Endometrium (tissue), 2 donors: ENCODE results near the gene CFDP1.
"Not testable (repeated sequence)": the region's sequence is repeated elsewhere in the genome, so short reads cannot be mapped to it uniquely, and the experiment has no call there.

Experiments
- FAIRE-seq: peaks from 2 replicates; lab custom pipeline; 2012; peaks lifted over from hg19 to GRCh38; lab: Jason Lieb, UNC
- donor health status: control.
- donor health status: control.

The CFDP1 gene

GRCh38 chr16:75293173-75293572 is 140.1 kb downstream of the CFDP1 start:
- FAIRE-seq, result no peak

DNA sequence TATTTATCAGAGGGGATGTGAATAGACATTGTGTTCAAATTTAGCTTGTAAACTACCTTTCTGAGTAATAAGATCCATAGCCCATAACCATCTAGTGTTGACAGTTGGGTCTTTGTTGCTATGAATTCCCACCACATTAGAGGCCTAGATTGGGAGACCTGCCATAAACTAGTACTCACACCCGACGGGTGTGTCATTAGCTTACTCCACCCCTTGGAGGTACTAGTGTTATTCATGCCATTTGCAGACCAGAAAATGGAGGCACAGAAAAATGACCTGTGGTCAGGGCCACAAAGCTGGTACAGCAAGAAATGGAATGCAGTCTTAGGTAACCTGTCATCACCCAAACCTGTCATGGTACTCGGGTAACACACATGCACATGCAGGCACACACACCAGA is 140.6 kb downstream of the CFDP1 start:
- no peak for FAIRE-seq

- FAIRE-seq, result no peak
Observed at GRCh38 chr16:75289189-75289588, 144.1 kb downstream of the CFDP1 start.

- no peak for FAIRE-seq
Observed at GRCh38 chr16:75288596-75289120, 144.6 kb downstream of the CFDP1 start.

GRCh38 chr16:75288181-75288580 is 145.1 kb downstream of the CFDP1 start:
- FAIRE-seq, result no peak

DNA sequence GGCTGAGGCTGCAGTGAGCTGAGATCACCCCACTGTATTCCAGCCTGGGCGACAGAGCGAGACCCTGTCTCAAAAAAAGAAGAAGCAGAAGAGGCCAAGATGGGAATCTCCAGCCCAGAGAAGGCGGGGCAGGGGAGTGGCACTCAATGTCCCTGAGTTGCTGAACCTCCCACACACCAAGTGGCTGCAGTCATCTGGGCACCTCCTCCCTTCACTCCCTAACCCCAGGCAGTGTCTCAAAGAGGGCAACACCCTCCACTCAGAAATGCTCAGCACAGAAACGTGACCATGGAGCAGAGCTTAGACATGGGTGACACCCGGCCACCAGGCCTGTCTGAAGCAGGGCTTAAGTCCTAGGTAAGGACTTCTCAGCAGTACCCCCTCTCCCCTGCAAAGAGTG is 145.6 kb downstream of the CFDP1 start:
- FAIRE-seq, result no peak

DNA sequence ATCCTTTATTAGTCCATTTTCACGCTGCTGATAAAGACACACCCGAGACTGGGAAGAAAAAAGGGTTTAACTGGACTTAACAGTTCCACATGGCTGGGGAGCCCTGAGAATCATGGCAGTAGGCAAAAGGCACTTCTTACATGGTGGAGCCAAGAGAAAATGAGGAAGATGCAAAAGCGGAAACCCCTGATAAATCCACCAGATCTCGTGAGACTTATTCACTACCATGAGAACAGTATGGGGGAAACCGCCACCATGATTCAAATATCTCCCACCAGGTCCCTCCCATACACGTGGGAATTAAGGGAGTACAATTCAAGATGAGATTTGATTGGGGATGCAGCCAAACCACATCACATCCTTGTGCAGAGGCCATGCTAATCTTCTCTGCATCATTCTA is 146.9 kb downstream of the CFDP1 start:
- FAIRE-seq, result no peak

DNA sequence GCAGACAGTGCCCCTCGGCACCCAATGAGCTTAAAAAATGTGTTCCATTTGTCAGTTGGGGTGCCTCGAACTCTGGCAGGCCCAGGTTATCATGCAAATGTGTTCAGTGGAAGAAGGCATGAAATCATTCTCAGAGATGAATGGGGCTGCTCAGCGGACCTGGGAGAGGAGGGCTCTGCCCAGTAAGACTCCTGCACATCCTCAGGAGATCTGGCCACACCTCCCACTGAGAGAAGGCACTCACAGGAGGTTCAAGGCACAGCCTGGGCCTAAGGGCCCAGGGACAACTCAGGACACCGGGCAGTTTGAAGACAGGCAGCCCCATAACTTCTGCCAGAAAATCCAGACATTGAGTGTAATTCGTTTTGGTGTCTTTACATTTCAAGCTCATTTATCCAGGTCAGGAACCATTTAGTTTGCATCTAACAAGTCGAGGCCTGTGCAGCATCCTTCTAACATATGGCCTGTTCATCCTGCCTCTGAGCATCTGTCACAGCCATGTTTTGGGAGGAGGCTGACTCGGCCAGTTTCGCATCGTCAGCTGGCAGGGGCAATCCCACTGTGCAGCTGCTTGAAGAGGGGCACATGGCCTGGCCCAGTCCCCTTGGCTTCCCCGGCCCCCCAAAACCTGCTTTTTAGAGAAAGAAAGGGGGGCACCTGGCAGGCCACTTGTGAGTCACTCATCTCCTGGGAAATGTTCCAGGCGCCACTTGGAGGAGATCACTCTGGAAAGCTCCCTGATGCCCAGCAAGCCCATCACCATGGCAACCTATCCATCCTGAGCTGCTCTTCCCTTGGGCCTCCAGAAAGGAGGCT is 150.6 kb downstream of the CFDP1 start:
- no peak for FAIRE-seq

- no peak for FAIRE-seq
Observed at GRCh38 chr16:75281826-75282225, 151.5 kb downstream of the CFDP1 start.

DNA sequence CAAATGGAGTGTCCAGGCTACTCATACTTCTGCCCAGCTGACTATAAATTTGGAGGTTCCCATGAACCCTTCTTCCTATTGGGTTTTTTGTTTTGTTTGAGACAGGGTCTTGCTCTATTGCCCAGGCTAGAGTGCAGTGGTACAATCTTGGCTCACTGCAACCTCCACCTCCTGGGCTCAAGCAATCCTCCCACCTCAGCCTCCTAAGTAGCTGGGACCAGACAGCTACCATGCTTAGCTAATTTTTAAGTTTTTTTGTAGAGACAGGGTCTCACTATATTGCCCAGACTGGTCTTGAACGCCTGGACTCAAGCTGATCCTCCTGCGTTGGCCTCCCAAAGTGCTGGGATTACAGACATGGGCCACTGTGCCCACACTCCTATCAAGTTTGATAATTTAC is 152.3 kb downstream of the CFDP1 start:
- not testable (repeated sequence) for FAIRE-seq

GRCh38 chr16:75280331-75280804 is 152.9 kb downstream of the CFDP1 start:
- FAIRE-seq, result no peak

GRCh38 chr16:75279305-75279704 is 154.0 kb downstream of the CFDP1 start:
- FAIRE-seq, result no peak

DNA sequence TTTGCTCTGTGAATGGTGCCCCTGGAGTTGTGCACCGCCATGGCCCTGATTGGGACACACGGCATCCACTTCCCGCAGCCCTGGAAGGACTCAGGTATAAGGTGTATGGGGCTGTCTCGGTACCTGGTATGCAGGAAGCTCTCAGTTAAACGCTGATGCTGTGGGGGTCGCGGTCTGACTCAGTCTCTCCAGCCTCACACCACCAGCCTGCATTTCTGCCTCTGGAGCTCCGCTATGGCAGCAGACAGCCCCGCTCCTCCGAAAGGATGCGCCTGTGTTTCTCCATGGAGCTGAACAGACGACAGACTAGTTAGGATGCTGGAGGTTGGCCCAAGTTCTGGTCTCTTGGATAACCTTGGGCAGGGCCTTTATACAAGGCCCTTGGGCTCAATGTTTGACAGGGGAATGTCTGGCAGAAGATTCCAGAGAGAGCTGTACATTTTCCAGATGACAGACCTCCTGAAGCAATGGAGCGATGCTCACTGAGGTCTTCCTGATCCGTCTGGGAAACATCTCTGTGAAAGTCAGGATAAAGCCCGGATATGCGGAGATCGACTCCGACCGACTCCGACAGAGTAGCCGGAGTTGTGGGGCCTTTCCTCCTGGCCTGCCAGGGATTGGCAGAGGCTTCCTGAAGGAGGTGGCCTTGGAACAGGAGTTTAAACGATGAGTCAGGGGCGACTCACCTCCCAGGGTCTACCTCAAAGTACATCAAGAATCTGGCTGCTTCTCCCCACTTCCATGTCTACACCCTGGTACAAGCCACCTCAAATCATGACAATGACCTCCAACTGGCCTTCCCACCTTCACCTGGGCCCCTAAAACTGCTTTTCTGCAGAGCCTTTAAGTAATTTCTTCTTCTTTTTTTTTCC is 160.0 kb downstream of the CFDP1 start:
- no peak for FAIRE-seq

DNA sequence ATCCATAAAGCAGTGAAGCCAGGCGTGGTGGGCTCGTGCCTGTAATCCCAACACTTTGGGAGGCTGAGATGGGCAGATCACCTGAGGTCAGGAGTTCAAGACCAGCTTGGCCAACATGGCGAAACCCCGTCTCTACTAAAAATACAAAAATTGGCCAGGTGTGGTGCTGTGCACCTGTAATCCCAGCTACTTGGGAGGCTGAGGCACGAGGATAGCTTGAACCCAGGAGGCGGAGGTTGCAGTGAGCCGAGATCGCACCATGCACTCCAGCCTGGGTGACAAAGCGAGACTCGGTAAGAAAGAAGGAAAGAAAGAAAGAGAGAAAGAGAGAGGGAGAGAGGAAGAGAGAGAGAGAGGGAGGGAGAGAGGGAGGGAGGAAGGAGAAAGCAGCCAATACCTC is 160.7 kb downstream of the CFDP1 start:
- not testable (repeated sequence) for FAIRE-seq

- no peak for FAIRE-seq
Observed at GRCh38 chr16:75272097-75272551, 161.2 kb downstream of the CFDP1 start.

- FAIRE-seq, result no peak
Observed at GRCh38 chr16:75271441-75272096, 161.7 kb downstream of the CFDP1 start.

DNA sequence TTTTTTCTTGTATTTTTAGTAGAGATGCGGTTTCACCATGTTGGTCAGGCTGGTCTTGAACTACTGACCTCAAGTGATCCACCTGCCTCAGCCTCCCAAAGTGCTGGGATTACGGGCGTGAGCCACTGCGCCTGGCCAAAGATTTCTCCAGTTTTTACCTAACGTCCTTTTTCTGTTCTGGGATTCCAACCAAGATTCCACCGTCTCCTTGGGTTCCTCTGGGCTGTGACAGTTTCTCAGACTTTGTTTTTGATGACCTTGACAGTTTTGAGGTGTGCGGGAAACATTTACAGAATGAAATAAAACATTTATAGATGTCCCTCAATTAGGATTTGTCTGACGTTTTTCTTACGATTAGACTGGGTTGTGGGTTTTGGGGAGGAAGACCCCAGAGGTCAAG is 163.9 kb downstream of the CFDP1 start:
- FAIRE-seq, result not testable (repeated sequence)

DNA sequence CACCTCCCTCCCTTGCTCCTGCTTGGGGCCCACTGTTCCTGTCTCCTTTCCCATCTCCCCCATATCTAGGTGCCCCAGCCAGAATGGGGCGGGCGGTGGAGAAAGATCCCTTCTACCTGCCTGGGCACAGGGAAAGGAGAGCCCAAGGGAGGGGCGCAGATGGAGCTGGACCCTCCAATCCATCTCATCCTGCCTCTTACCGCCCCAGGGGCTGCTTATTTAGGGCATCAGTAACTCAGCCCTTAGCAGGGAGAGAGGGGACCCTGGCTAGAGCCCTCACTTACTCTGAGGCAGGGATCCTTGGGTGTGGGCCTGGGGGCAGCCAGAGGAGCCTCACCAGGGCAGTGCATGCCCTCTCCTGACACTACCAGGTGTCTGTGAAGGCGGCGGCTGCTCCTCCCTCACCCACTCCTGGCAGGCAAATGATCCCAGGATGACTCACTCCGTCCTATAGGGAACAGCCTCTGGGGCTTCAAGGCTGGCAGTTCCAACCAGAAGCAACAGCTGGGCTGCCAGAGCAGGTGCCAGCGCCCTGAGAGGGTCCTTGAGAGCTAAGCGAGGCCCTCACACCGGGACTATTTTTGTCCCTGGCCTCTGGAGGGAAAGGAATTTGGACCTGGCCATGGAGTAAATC is 165.6 kb downstream of the CFDP1 start:
- FAIRE-seq, result no peak

DNA sequence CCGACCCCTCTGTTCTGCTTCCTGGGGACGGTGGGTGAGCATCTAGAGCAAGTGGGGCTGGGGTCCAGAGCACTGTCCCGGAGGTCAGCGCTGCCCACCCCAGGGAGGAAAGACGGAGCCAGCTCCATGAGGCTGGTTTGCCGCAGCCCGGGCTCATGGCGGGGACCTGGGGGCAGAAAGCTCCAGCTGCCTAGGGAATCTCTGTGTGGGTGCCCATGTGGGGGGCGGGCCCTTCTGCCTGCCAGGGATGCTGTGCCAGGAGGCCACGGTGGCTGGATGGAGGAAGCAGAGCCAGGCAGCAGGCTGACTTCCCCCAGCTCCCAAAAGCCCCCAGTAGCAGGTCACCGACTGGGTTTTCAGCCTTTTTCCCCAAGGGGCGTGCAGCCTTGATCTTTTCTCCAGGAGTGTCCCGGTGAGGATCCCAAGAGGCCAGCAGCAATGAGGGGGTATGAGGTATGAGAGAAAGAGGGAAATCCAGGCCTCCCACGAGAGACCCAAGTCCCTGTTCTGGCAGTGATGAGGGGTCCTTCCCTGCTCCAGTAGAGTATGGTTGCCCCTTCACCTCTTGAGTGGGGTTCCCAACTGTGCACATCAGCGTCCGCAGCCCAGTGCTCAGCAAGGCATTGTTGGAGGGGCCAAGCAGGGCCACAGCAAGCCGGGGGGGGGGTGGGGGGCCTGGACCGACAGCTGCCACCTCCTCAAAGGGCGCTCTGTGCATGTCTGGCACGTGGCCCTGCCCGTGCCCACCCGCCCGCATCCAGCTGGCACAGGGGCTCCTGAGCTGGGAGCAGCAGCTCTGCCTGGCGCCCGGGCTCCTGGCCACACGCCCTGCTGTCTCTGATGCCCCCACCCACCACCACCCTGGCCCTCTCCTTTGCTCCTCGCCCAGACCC is 166.3 kb downstream of the CFDP1 start:
- FAIRE-seq, result no peak

DNA sequence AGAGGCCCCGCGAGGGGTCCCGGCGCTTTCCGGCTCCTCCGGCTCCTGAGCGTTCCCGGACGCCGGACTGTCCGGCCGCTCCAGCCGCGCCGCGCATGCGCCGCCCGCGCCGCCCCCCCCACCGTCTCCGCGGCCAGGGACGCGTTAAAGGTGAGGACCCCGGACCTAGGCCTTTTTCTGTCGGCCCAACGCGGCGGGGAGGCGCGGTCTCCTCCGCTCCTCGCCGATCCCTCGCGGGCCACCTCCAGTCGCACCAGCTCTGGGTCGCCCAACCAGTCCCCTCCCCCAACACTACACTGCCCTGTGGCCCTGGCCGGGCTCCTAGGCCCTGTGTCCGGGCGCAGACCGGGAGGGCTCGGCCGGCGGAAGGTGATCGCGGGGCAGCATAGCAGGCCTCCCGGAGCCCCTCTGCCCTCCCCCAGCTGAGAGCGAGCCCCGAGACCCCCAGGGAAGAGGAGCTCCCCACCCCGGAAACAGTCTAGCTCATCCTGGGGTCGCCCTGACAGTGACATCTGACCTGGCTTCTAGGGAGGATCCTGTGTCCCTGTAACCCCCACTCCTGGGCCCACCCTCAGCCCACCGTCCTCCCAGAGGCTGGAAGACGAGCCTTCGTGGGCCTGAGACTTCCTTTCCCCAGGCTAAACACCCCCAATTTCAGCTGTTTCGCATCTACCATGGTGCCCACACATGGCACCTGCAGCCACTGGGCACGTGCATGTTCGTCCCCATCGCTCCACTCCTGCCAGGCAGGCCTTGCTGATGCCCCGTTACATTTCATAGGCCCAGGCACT is 167.2 kb downstream of the CFDP1 start:
- no peak for FAIRE-seq
